ENCODE measurements around the gene SLC15A3.

SLC15A3 gene

GRCh38 chr11:60957188-60957587 is 5.2 kb upstream of the SLC15A3 start:
- Histone ChIP-seq H3K4me3 (ENCODE audit: low read length) (no peak overlapping the region), H3K79me1 (ENCODE audit: low read length) (no peaks in the 10 kb centered on the region), H3K27me3 (ENCODE audit: insufficient read depth, low read length, poor library complexity) (no peaks in the 10 kb centered on the region), H2BK15ac (replicated peaks; ENCODE audit: low read depth) (no peak overlapping the region), H2AK5ac (ENCODE audit: low read length) (no peak overlapping the region), H3K9ac (ENCODE audit: low read length) (no peak overlapping the region), H3K18ac (ENCODE audit: low read length) (no peak overlapping the region), H3K4me1 (ENCODE audit: control insufficient read depth, low read depth, low read length) (peaks cover 4% of the 10 kb centered on the region), H3K36me3 (ENCODE audit: control insufficient read depth, insufficient read depth, low read length) (no peaks in the 10 kb centered on the region), H3K4me2 (ENCODE audit: low read length) (no peak overlapping the region), H3K79me2 (ENCODE audit: control insufficient read depth, insufficient read depth, low read length) (no peaks in the 10 kb centered on the region), H3K56ac (ENCODE audit: low read length) (no peak overlapping the region), H2BK120ac (ENCODE audit: low read depth, low read length) (no peak overlapping the region), H3K4ac (ENCODE audit: low read depth, low read length) (no peak overlapping the region), H3K23ac (ENCODE audit: low read length) (no peak overlapping the region), H3K27ac (ENCODE audit: low read depth, low read length) (no peak overlapping the region), H4K5ac (ENCODE audit: low read length) (no peak overlapping the region), H2BK5ac (ENCODE audit: low read length) (no peak overlapping the region), H4K8ac (ENCODE audit: low read depth, low read length) (no peak overlapping the region)
- no CpG with 5 or more reads among the region's 4 CpGs for WGBS (ENCODE audit: extremely low coverage, insufficient coverage, low lambda C conversion rate)
- DNase-seq, result no peak

GRCh38 chr11:60955571-60955970 is 3.6 kb upstream of the SLC15A3 start:
- H4K5ac ChIP-seq (ENCODE audit: low read length), result no peak overlapping the region
- H3K9ac ChIP-seq (ENCODE audit: low read length), result no peak overlapping the region
- H3K27me3 ChIP-seq (ENCODE audit: insufficient read depth, low read length, poor library complexity), result no peaks in the 10 kb centered on the region
- no peak overlapping the region for H3K18ac ChIP-seq (ENCODE audit: low read length)
- no peak overlapping the region for H3K27ac ChIP-seq (ENCODE audit: low read depth, low read length)
- no peaks in the 10 kb centered on the region for H3K79me1 ChIP-seq (ENCODE audit: low read length)
- no peak overlapping the region for H3K23ac ChIP-seq (ENCODE audit: low read length)
- H3K56ac ChIP-seq (ENCODE audit: low read length), result peak overlapping the region; percentile 25
- H3K79me2 ChIP-seq (ENCODE audit: control insufficient read depth, insufficient read depth, low read length), result no peaks in the 10 kb centered on the region
- no peak overlapping the region for H2AK5ac ChIP-seq (ENCODE audit: low read length)
- H3K4me1 ChIP-seq (ENCODE audit: control insufficient read depth, low read depth, low read length), result peaks cover 4% of the 10 kb centered on the region
- no peak overlapping the region for H4K8ac ChIP-seq (ENCODE audit: low read depth, low read length)
- no CpG with 5 or more reads among the region's 5 CpGs for WGBS (ENCODE audit: extremely low coverage, insufficient coverage, low lambda C conversion rate)
- no peak overlapping the region for H3K4ac ChIP-seq (ENCODE audit: low read depth, low read length)
- H2BK120ac ChIP-seq (ENCODE audit: low read depth, low read length), result no peak overlapping the region
- no peak overlapping the region for H2BK15ac ChIP-seq (replicated peaks; ENCODE audit: low read depth)
- no peak overlapping the region for H3K4me3 ChIP-seq (ENCODE audit: low read length)
- no peak overlapping the region for H2BK5ac ChIP-seq (ENCODE audit: low read length)
- no peak for DNase-seq
- H3K4me2 ChIP-seq (ENCODE audit: low read length), result no peak overlapping the region
- H3K36me3 ChIP-seq (ENCODE audit: control insufficient read depth, insufficient read depth, low read length), result no peaks in the 10 kb centered on the region

GRCh38 chr11:60954421-60954820 is 2.4 kb upstream of the SLC15A3 start:
- H3K79me1 ChIP-seq (ENCODE audit: low read length), result no peaks in the 10 kb centered on the region
- H2BK120ac ChIP-seq (ENCODE audit: low read depth, low read length), result no peak overlapping the region
- no peak overlapping the region for H3K56ac ChIP-seq (ENCODE audit: low read length)
- no peak overlapping the region for H3K4ac ChIP-seq (ENCODE audit: low read depth, low read length)
- H3K79me2 ChIP-seq (ENCODE audit: control insufficient read depth, insufficient read depth, low read length), result no peaks in the 10 kb centered on the region
- no peak overlapping the region for H3K18ac ChIP-seq (ENCODE audit: low read length)
- no CpG with 5 or more reads among the region's 5 CpGs for WGBS (ENCODE audit: extremely low coverage, insufficient coverage, low lambda C conversion rate)
- no peak for DNase-seq
- no peak overlapping the region for H4K5ac ChIP-seq (ENCODE audit: low read length)
- H2BK15ac ChIP-seq (replicated peaks; ENCODE audit: low read depth), result no peak overlapping the region
- no peak overlapping the region for H3K4me2 ChIP-seq (ENCODE audit: low read length)
- H4K8ac ChIP-seq (ENCODE audit: low read depth, low read length), result no peak overlapping the region
- H3K23ac ChIP-seq (ENCODE audit: low read length), result no peak overlapping the region
- no peak overlapping the region for H3K9ac ChIP-seq (ENCODE audit: low read length)
- H2AK5ac ChIP-seq (ENCODE audit: low read length), result no peak overlapping the region
- H3K4me3 ChIP-seq (ENCODE audit: low read length), result no peak overlapping the region
- H3K27me3 ChIP-seq (ENCODE audit: insufficient read depth, low read length, poor library complexity), result no peaks in the 10 kb centered on the region
- peaks cover 4% of the 10 kb centered on the region for H3K4me1 ChIP-seq (ENCODE audit: control insufficient read depth, low read depth, low read length)
- no peak overlapping the region for H2BK5ac ChIP-seq (ENCODE audit: low read length)
- no peaks in the 10 kb centered on the region for H3K36me3 ChIP-seq (ENCODE audit: control insufficient read depth, insufficient read depth, low read length)
- no peak overlapping the region for H3K27ac ChIP-seq (ENCODE audit: low read depth, low read length)

GRCh38 chr11:60953781-60954180 is 1.8 kb upstream of the SLC15A3 start:
- no peak overlapping the region for H3K18ac ChIP-seq (ENCODE audit: low read length)
- no peak overlapping the region for H3K9ac ChIP-seq (ENCODE audit: low read length)
- no peaks in the 10 kb centered on the region for H3K36me3 ChIP-seq (ENCODE audit: control insufficient read depth, insufficient read depth, low read length)
- H3K4ac ChIP-seq (ENCODE audit: low read depth, low read length), result no peak overlapping the region
- H4K5ac ChIP-seq (ENCODE audit: low read length), result no peak overlapping the region
- H3K4me1 ChIP-seq (ENCODE audit: control insufficient read depth, low read depth, low read length), result peaks cover 4% of the 10 kb centered on the region
- no peak overlapping the region for H4K8ac ChIP-seq (ENCODE audit: low read depth, low read length)
- no peaks in the 10 kb centered on the region for H3K79me1 ChIP-seq (ENCODE audit: low read length)
- H2AK5ac ChIP-seq (ENCODE audit: low read length), result no peak overlapping the region
- DNase-seq, result peak; percentile 6
- H3K4me3 ChIP-seq (ENCODE audit: low read length), result no peak overlapping the region
- H3K27ac ChIP-seq (ENCODE audit: low read depth, low read length), result no peak overlapping the region
- H3K23ac ChIP-seq (ENCODE audit: low read length), result no peak overlapping the region
- WGBS (ENCODE audit: extremely low coverage, insufficient coverage, low lambda C conversion rate), result no CpG with 5 or more reads among the region's 6 CpGs
- no peak overlapping the region for H3K56ac ChIP-seq (ENCODE audit: low read length)
- H2BK120ac ChIP-seq (ENCODE audit: low read depth, low read length), result no peak overlapping the region
- H3K27me3 ChIP-seq (ENCODE audit: insufficient read depth, low read length, poor library complexity), result no peaks in the 10 kb centered on the region
- no peak overlapping the region for H3K4me2 ChIP-seq (ENCODE audit: low read length)
- H3K79me2 ChIP-seq (ENCODE audit: control insufficient read depth, insufficient read depth, low read length), result no peaks in the 10 kb centered on the region
- H2BK15ac ChIP-seq (replicated peaks; ENCODE audit: low read depth), result no peak overlapping the region
- no peak overlapping the region for H2BK5ac ChIP-seq (ENCODE audit: low read length)

- Histone ChIP-seq H3K23ac (ENCODE audit: low read length) (no peak overlapping the region), H3K4me1 (ENCODE audit: control insufficient read depth, low read depth, low read length) (peaks cover 4% of the 10 kb centered on the region), H3K4me2 (ENCODE audit: low read length) (no peak overlapping the region), H3K4me3 (ENCODE audit: low read length) (no peak overlapping the region), H2BK5ac (ENCODE audit: low read length) (no peak overlapping the region), H3K79me1 (ENCODE audit: low read length) (no peaks in the 10 kb centered on the region), H2AK5ac (ENCODE audit: low read length) (no peak overlapping the region), H3K9ac (ENCODE audit: low read length) (peak overlapping the region; percentile 44), H3K4ac (ENCODE audit: low read depth, low read length) (no peak overlapping the region), H3K36me3 (ENCODE audit: control insufficient read depth, insufficient read depth, low read length) (no peaks in the 10 kb centered on the region), H3K79me2 (ENCODE audit: control insufficient read depth, insufficient read depth, low read length) (no peaks in the 10 kb centered on the region), H4K5ac (ENCODE audit: low read length) (peak overlapping the region; percentile 71), H3K56ac (ENCODE audit: low read length) (peak overlapping the region; percentile 90), H3K18ac (ENCODE audit: low read length) (no peak overlapping the region), H2BK15ac (replicated peaks; ENCODE audit: low read depth) (no peak overlapping the region), H2BK120ac (ENCODE audit: low read depth, low read length) (no peak overlapping the region), H3K27me3 (ENCODE audit: insufficient read depth, low read length, poor library complexity) (no peaks in the 10 kb centered on the region), H4K8ac (ENCODE audit: low read depth, low read length) (no peak overlapping the region), H3K27ac (ENCODE audit: low read depth, low read length) (no peak overlapping the region)
- peak; percentile 26 for DNase-seq
- WGBS (ENCODE audit: extremely low coverage, insufficient coverage, low lambda C conversion rate), result no CpG with 5 or more reads among the region's 3 CpGs
Measured at GRCh38 chr11:60952742-60953170, 780 bp upstream of the SLC15A3 start.

- H3K9ac ChIP-seq (ENCODE audit: low read length), result peak overlapping the region; percentile 44
- H3K27ac ChIP-seq (ENCODE audit: low read depth, low read length), result no peak overlapping the region
- H3K79me2 ChIP-seq (ENCODE audit: control insufficient read depth, insufficient read depth, low read length), result no peaks in the 10 kb centered on the region
- DNase-seq, result peak; percentile 68
- H2BK120ac ChIP-seq (ENCODE audit: low read depth, low read length), result no peak overlapping the region
- WGBS (ENCODE audit: extremely low coverage, insufficient coverage, low lambda C conversion rate), result no CpG with 5 or more reads among the region's 8 CpGs
- H3K4me3 ChIP-seq (ENCODE audit: low read length), result no peak overlapping the region
- peak overlapping the region; percentile 90 for H3K56ac ChIP-seq (ENCODE audit: low read length)
- no peaks in the 10 kb centered on the region for H3K79me1 ChIP-seq (ENCODE audit: low read length)
- no peaks in the 10 kb centered on the region for H3K27me3 ChIP-seq (ENCODE audit: insufficient read depth, low read length, poor library complexity)
- H3K36me3 ChIP-seq (ENCODE audit: control insufficient read depth, insufficient read depth, low read length), result no peaks in the 10 kb centered on the region
- H2AK5ac ChIP-seq (ENCODE audit: low read length), result no peak overlapping the region
- H3K18ac ChIP-seq (ENCODE audit: low read length), result no peak overlapping the region
- H4K5ac ChIP-seq (ENCODE audit: low read length), result no peak overlapping the region
- no peak overlapping the region for H4K8ac ChIP-seq (ENCODE audit: low read depth, low read length)
- H3K4me2 ChIP-seq (ENCODE audit: low read length), result peak overlapping the region; percentile 8
- H3K4ac ChIP-seq (ENCODE audit: low read depth, low read length), result peak overlapping the region; percentile 47
- no peak overlapping the region for H3K23ac ChIP-seq (ENCODE audit: low read length)
- H2BK5ac ChIP-seq (ENCODE audit: low read length), result no peak overlapping the region
- peaks cover 4% of the 10 kb centered on the region for H3K4me1 ChIP-seq (ENCODE audit: control insufficient read depth, low read depth, low read length)
- no peak overlapping the region for H2BK15ac ChIP-seq (replicated peaks; ENCODE audit: low read depth)
Measured at GRCh38 chr11:60951606-60951903, 421 bp downstream of the SLC15A3 start.

All from mesendoderm (in vitro differentiated cells).